NCI-H524 treated with DMSO at 0.1 percent for 48 hours (cell line): Measurements from ENCODE around the gene C1QTNF4.
"Not testable (repeated sequence)": the region's sequence is repeated elsewhere in the genome, so short reads cannot be mapped to it uniquely, and the experiment has no call there.

Source experiments
- DNase-seq: peaks from one replicate; lab custom pipeline; 2025; lab: John Stamatoyannopoulos, UW

C1QTNF4 gene

GRCh38 chr11:47593934-47594855, at the start of gene C1QTNF4:
Gene C1QTNF4 (minus strand): TSS chr11:47594411. CDS start chr11:47590810, 3,601 bp downstream.
- no peak for DNase-seq

DNA sequence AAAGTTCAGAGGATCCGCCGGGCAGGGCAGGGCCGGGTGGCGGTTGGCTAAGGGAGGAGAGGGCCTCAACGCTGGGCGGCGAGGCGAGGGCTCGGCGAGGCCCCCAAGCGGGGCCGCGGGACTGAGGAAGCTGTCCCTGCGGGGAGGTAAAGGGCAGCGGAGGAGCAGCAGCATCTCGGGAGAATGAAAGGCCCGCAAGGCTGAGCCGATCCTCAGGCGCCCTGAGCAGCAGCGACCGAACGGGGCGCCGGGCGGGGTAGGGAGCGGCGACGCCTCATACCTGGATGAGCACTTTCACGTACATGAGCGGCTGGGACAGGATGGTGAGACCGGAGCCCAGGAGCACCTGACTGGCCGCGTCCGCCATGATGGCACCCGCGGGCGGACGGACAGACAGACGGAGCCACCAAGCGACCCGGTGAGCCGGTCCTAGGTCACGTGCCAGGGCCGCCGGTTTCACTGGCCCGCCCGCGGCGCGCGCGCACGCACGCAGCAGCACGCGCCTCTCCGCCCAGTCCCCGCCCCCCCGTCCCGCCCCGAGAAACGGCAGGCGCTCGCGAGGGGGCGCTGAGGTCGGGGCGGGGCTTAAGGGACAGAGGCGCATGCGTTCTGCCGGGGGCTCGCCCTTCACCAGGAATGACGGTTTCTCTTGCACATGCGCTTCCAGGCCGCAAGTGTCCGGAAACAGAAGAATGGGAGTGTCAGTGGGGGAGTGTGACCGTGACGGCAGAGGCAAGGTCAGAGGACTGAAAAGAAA, 48.1 kb upstream of the C1QTNF4 start, which contains the start of gene MTCH2:
TSS of gene MTCH2 (minus strand) at position 461 of the 757 bp plus-strand sequence. CDS start at position 367, 94 bp downstream.
- peak; percentile 80 for DNase-seq

- DNase-seq = no peak
Measured at GRCh38 chr11:47641600-47642098, 47.4 kb upstream of the C1QTNF4 start.

- DNase-seq = not testable (repeated sequence)
Measured at GRCh38 chr11:47640506-47640905, 46.3 kb upstream of the C1QTNF4 start.

GRCh38 chr11:47636331-47636730, 42.1 kb upstream of the C1QTNF4 start:
- not testable (repeated sequence) for DNase-seq

DNA sequence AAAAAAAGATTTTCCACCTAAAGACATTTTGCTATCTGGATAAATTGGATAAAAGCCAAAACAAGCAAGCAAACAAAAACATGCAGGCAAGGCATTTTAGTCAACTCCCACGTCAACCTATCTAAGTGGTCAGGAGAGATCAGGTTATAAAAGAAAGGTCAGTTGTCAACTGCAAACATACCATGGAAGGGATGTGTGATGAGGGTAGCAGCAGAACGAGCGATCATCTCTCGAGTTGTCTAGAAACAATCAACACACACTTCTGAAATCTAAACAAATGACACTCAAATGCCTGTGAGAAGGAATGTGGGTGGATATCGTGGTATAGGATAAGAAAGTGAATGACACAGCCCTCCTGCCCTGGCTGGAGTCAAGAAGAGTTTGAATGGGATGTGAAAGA, 37.3 kb upstream of the C1QTNF4 start:
- no peak for DNase-seq

DNA sequence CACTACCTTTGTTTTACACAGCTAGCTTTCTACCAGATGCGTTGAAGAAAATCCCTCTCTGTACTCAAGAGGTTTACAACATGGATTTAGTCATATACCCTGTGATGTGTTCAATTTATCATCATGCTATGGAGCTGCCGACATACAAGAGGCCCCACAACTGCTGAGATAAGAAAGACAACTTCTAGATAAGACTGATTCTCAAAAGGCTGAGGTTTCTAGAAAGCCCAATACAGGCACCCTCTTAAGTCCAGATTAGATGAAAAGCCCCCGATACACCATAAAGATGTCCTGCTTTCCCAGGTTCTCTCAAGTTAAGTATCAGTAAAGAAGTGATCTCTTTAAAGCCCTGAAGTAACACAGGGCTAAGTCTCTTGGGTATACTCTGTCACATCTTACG, 33.8 kb upstream of the C1QTNF4 start:
- DNase-seq = no peak

DNA sequence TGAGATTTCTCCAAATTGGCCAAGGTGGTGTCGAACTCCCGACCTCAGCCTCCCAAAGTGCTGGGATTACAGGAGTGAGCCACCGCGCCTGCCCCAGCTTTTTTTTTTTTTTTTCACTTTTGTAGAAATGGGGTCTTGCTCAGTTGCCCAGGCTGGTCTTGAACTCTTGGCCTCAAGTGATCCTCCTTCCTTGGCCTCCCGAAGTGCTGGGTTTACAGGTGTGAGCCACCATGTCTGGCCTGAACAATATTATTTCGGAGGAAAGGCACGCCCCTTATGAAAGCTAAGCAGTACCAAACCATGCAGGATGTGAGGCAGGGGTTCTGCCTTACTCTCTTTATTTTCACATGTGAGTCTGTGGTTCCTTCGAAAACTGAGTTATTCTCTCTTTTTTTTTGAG, 32.0 kb upstream of the C1QTNF4 start:
- DNase-seq = no peak

DNA sequence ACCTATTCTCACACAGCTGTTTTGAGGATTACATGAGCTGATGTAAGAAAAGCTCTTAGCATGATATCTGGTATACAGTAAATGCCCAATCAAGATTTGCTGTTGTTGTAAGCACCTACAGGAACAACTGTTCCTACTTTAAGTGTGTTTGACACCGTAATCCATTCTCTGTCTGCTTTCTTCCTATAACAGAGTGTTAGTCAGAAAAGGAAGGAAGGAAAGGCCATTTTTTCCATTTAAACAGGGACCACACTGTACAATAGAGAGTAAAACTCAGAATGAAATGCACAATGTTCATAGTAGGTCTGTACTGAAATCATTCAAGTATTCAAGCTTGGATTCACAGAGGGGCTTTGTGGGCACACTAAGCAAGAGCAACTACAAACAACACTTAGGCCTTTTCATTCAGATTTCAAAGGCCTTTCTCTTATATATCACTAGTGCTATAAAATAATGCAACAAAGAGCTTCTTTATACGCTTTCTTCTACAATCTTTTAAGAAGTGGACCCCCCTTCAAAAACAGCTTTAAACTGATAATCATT, 26.7 kb upstream of the C1QTNF4 start:
- no peak for DNase-seq

GRCh38 chr11:47617417-47617809, 23.2 kb upstream of the C1QTNF4 start:
- DNase-seq = no peak

GRCh38 chr11:47616726-47617416, 22.7 kb upstream of the C1QTNF4 start:
- DNase-seq = no peak

GRCh38 chr11:47615249-47615648, 21.0 kb upstream of the C1QTNF4 start:
- DNase-seq = no peak

DNA sequence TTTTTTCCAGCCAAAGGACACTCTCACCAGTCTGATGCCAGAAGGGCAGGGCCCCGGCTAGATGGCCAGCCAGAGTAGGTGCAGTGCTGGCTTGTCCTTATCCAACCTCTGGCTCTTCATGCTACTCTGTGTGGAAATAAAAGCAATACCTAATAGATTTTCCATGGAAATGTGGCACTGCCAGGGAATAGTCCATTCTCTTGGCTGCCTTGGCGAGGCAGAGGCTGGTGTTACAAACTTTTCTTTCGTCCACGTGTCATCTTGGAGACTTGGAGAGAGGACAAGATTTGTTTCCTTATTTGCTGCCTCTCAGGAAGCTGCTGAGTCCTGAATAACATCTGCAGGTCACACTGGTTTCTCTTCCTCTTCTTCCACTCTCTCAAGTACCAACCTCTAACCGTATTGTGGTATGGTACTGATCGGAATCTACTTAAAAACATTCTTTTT, 17.2 kb upstream of the C1QTNF4 start:
- no peak for DNase-seq

DNA sequence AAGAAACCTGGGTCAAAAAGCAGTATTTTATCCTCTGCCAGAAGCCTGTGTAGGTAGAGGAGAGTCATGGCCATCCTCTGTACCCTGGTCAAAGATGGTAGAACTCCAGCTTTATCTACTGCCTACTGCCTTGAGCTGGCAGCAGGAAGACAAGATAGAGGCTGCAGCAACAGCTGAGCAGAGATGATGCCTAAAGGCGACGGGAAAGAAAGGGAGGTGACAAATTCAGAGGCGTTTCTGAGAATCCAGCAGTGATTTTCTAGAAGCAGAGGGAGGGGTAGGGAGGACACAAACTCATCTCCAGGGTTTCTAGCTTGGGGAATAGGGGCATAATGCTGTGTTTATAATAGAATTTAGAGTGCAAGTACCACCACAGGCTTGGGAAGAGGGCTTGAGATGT, 15.5 kb upstream of the C1QTNF4 start:
- DNase-seq = no peak

DNA sequence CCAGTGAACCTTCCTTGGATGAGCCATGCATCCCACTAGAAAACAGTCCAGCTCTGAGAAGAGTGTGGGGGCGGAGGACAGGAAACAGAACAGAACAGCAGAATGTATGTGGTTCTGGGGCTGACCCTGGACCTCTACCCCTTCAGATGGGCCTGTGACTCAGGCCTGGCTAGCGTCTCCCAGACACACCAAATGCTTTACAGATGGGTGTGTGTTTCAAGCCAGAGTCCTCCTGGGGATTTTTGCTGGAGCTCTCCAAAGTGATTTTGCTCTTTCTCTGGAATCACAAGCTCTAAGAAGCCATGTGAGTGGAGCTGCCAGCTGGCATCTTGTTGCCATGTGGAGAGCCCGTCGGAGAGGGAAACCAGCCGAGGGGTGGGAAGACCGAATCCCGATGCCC, 13.2 kb upstream of the C1QTNF4 start:
- peak; percentile 42 for DNase-seq

- DNase-seq = no peak
Measured at GRCh38 chr11:47606731-47607130, 12.5 kb upstream of the C1QTNF4 start.

- no peak for DNase-seq
Measured at GRCh38 chr11:47605921-47606320, 11.7 kb upstream of the C1QTNF4 start.

GRCh38 chr11:47603295-47603694, 9.1 kb upstream of the C1QTNF4 start:
- no peak for DNase-seq

DNA sequence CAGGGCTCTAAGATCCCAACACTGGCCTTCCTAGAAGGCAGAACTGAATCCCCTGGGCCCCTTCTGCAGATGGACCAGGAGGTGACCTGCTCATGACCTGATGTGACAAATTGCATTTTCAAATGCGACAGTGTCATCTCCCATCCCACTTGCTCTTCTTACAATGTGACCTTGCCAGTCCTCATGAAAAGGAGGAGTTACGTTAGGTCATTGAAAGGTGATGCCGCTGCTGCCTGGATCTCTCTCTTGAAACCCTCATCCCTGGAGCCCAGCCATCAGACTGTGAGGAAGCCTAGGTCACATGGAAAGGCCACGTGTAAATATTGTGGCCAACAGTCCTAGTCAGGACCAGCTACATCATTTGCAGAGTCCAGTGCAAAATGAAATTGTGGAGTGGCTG, 5.7 kb upstream of the C1QTNF4 start:
- no peak for DNase-seq

- DNase-seq = no peak
Measured at GRCh38 chr11:47595967-47596366, 1.8 kb upstream of the C1QTNF4 start.

- no peak for DNase-seq
Measured at GRCh38 chr11:47595029-47595428, 818 bp upstream of the C1QTNF4 start.

- DNase-seq = no peak
Measured at GRCh38 chr11:47593492-47593933, 698 bp downstream of the C1QTNF4 start.
